Subcutaneous abdominal adipose tissue (tissue), 5 donors: Measurements from ENCODE around the gene MT1F.
"Not testable (repeated sequence)": the region's sequence is repeated elsewhere in the genome, so short reads cannot be mapped to it uniquely, and the experiment has no call there.

Experiments
- H3K27ac ChIP-seq: one replicate; pipeline ENCODE4 v1.7.0; 2013; ENCODE audit warnings: low read depth, mild to moderate bottlenecking, inconsistent platforms, low read length, moderate library complexity
- H3K27me3 ChIP-seq, 5 donors: one replicate each; pipeline ENCODE4 v1.7.0; 2013; ENCODE audit warnings: low read length in 5 of 5, inconsistent platforms in 1 of 5; ENCODE audit not compliant: control insufficient read depth in 5 of 5, insufficient read depth in 4 of 5
- H3K36me3 ChIP-seq, 5 donors: one replicate each; pipeline ENCODE4 v1.7.0; 2013; ENCODE audit warnings: low read length in 5 of 5; ENCODE audit not compliant: control insufficient read depth in 5 of 5, insufficient read depth in 5 of 5
- H3K4me1 ChIP-seq, 5 donors: one replicate each; pipeline ENCODE4 v1.7.0; 2013; ENCODE audit warnings: low read length in 5 of 5, mild to moderate bottlenecking in 3 of 5, moderate library complexity in 1 of 5; ENCODE audit not compliant: control insufficient read depth in 5 of 5, insufficient read depth in 5 of 5
- H3K4me3 ChIP-seq, 5 donors: one replicate each; pipeline ENCODE4 v1.7.0; 2013; ENCODE audit warnings: low read length in 5 of 5, low read depth in 1 of 5
- H3K9ac ChIP-seq, 5 donors: one replicate each; pipeline ENCODE4 v1.7.0; 2013; ENCODE audit warnings: low read length in 5 of 5, mild to moderate bottlenecking in 4 of 5, moderate library complexity in 3 of 5
- H3K9me3 ChIP-seq, 5 donors: one replicate each; pipeline ENCODE4 v1.7.0; 2013; ENCODE audit warnings: low read length in 5 of 5; ENCODE audit not compliant: control insufficient read depth in 5 of 5
- donor health status: healthy.
- donor health status: healthy.
- donor health status: healthy.
- donor health status: healthy.
- donor health status: healthy.

The MT1F gene

GRCh38 chr16:56615353-56615752 is 42.4 kb upstream of the MT1F start:
- Histone ChIP-seq H3K27ac (no peak overlapping the region), H3K9me3 (no peaks in the 10 kb centered on the region), H3K9ac (no peak overlapping the region), H3K36me3 (no peaks in the 10 kb centered on the region), H3K4me3 (no peak overlapping the region), H3K4me1 (peaks cover 17 to 44% (median 38%) of the 10 kb centered on the region in 5 donors), H3K27me3 (no peaks in the 10 kb centered on the region)

GRCh38 chr16:56616608-56617211 is 41.0 kb upstream of the MT1F start:
- Histone ChIP-seq H3K27ac (no peak overlapping the region), H3K9me3 (no peaks in the 10 kb centered on the region)

GRCh38 chr16:56617212-56618085 is 40.3 kb upstream of the MT1F start:
- no peaks in the 10 kb centered on the region for H3K27me3 ChIP-seq
- no peak overlapping the region for H3K27ac ChIP-seq
- H3K4me1 ChIP-seq = peaks cover 4 to 37% (median 31%) of the 10 kb centered on the region in 5 donors
- H3K9me3 ChIP-seq = no peaks in the 10 kb centered on the region
- H3K4me3 ChIP-seq = peak overlapping the region; percentile 53 to 83 (median 63)
- peak overlapping the region in 2 of 5 donors; percentile 60 to 73 for H3K9ac ChIP-seq
- no peaks in the 10 kb centered on the region for H3K36me3 ChIP-seq

More at GRCh38 chr16:56616608-56617211, 41.0 kb upstream of the MT1F start:
- peak overlapping the region in 4 of 5 donors; percentile 53 to 65 (median 62) for H3K4me3 ChIP-seq
- peaks cover 5 to 37% (median 33%) of the 10 kb centered on the region in 5 donors for H3K4me1 ChIP-seq
- no peaks in the 10 kb centered on the region for H3K36me3 ChIP-seq
- H3K9ac ChIP-seq = peak overlapping the region in 2 of 5 donors; percentile 60 to 73
- H3K27me3 ChIP-seq = no peaks in the 10 kb centered on the region

GRCh38 chr16:56618138-56618537 is 39.6 kb upstream of the MT1F start:
- H3K36me3 ChIP-seq = no peaks in the 10 kb centered on the region
- H3K9ac ChIP-seq = peak overlapping the region in 1 of 5 donors; percentile 28
- peaks cover 4 to 37% (median 31%) of the 10 kb centered on the region in 5 donors for H3K4me1 ChIP-seq
- H3K27ac ChIP-seq = no peak overlapping the region
- no peaks in the 10 kb centered on the region for H3K9me3 ChIP-seq
- peak overlapping the region; percentile 53 to 83 (median 63) for H3K4me3 ChIP-seq
- H3K27me3 ChIP-seq = no peaks in the 10 kb centered on the region

- peaks cover 4 to 44% (median 39%) of the 10 kb centered on the region in 5 donors for H3K4me1 ChIP-seq
- no peaks in the 10 kb centered on the region for H3K27me3 ChIP-seq
- H3K27ac ChIP-seq = no peak overlapping the region
- no peak overlapping the region for H3K4me3 ChIP-seq
- H3K36me3 ChIP-seq = no peaks in the 10 kb centered on the region
- no peak overlapping the region for H3K9ac ChIP-seq
- no peaks in the 10 kb centered on the region for H3K9me3 ChIP-seq
Observed at GRCh38 chr16:56620339-56620897, 37.3 kb upstream of the MT1F start.

DNA sequence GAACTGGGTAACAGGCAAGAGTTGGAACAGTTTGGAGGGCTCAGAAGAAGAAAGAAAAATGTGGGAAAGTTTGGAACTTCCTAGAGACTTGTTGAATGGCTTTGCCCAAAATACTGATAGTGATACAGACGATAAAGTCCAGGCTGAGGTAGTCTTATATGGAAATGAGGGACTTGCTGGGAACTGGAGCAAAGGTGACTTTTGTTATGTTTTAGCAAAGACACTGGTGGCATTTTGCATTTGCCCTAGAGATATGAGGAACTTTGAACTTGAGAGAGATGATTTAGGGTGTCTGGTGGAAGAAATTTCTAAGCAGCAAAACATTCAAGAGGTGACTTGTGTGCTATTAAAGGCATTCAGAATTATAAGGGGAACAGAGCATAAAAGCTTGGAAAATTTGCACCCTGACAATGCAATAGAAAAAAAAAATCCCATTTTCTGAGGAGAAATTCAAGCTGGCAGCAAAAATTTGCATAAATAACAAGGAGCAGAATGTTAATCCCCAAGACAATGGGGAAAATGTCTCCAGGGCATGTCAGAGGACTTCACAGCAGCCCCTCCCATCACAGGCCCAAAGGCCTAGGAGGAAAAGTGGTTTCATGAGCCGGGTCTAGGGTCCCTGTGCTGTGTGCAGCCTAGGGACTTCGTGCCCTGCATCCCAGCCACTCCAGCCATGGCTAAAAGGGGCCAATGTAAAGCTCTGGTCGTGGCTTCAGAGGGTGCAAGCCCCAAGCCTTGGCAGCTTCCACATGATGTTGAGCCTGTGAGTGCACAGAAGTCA is 35.9 kb upstream of the MT1F start:
- not testable (repeated sequence) for H3K9ac ChIP-seq, H3K9me3 ChIP-seq, H3K27me3 ChIP-seq, H3K4me3 ChIP-seq, H3K36me3 ChIP-seq, H3K27ac ChIP-seq
- H3K4me1 ChIP-seq = peaks cover 6 to 56% (median 50%) of the 10 kb centered on the region in 5 donors

- peaks cover 5 to 47% (median 41%) of the 10 kb centered on the region in 5 donors for H3K4me1 ChIP-seq
- not testable (repeated sequence) for H3K36me3 ChIP-seq, H3K9ac ChIP-seq, H3K27me3 ChIP-seq, H3K9me3 ChIP-seq, H3K4me3 ChIP-seq, H3K27ac ChIP-seq
Observed at GRCh38 chr16:56623184-56623583, 34.6 kb upstream of the MT1F start.

GRCh38 chr16:56623637-56624036 is 34.1 kb upstream of the MT1F start:
- Histone ChIP-seq H3K27ac (no peak overlapping the region), H3K9ac (no peak overlapping the region), H3K4me3 (no peak overlapping the region), H3K27me3 (no peaks in the 10 kb centered on the region), H3K4me1 (peaks cover 5 to 42% (median 38%) of the 10 kb centered on the region in 5 donors), H3K9me3 (no peaks in the 10 kb centered on the region), H3K36me3 (no peaks in the 10 kb centered on the region)

- peak within 1 kb of the TSS; percentile 75 to 92 (median 87) for H3K4me3 ChIP-seq
- H3K4me1 ChIP-seq = peaks cover 5 to 43% (median 35%) of the 10 kb centered on the region in 5 donors
- no peaks in the 10 kb centered on the region for H3K27me3 ChIP-seq
- H3K9me3 ChIP-seq = no peaks in the 10 kb centered on the region
- peak within 1 kb of the TSS; percentile 69 to 94 (median 85) for H3K9ac ChIP-seq
- H3K27ac ChIP-seq = peak within 1 kb of the TSS; percentile 91
- no peaks in the 10 kb centered on the region for H3K36me3 ChIP-seq
Observed at GRCh38 chr16:56625140-56625942, 32.4 kb upstream of the MT1F start, which contains the start of gene MT1E. MT1E (plus strand) TSS chr16:56625781; CDS start chr16:56625852, 71 bp downstream.
